ENCODE measurements around the gene NFASC. TPM values are rescaled to one million over a fixed set of nuclear protein-coding genes. Genes with fewer than 3 reads are reported as not detected.

NFASC gene
- total RNA-seq, 1 donor from 2014 or later, result 0.18 TPM

DNA sequence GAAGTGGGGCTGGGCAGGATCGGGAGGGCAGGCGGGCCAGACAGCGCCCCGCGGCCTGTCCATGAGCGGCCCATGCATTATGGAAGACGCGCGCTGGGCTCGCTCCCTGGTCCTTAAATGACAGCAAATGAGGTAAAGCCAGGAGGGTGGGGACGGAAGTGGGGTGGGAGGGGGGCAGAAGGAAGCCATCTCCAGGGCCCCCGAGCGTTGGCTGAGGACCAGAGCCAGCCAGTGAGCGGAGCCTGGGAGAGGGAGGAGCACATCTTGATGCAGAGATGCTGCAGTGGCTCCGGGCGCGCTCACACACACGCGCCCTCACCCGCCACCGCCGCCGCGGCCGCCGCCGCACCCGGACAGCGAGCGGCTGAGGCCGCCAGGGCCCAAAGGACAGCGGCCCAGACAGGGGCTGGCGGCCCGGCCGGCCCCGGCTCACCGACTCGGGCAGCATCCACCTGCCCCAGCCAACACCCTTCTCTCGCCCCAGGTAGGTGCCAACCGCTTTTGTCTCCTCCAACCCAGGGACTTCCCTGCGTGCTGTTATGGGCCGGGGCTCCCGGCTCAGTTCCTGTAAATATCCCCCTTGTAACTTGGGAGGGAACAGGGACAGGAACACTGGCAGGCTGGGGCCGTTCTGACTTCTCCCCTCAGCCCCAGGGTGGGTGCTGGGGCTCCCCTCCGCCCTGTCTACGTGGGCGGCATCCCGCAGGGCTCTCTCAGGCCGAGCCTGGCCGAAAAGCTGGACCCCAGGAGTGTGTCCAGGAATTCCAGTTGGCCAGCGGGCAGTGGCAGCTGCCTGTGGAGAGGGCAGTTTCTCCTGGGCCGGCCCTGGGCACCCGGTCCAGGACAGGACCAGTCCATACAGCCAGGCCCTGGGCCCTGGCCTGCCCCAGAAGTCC, 172.5 kb downstream of the NFASC start, which contains the start of gene CNTN2:
CNTN2 (plus strand) TSS at position 302 of the 896 bp plus-strand sequence. CDS start 9,974 bp downstream, outside the sequence.
- intact Hi-C loops (cut with micrococcal nuclease), result no loop called here

GRCh38 chr1:205043866-205044265, 173.2 kb downstream of the NFASC start:
- no peak for DNase-seq (ENCODE audit: low spot score)
- H3K4me3 Mint-ChIP-seq (ENCODE audit: low read depth), result no peak overlapping the region
- no peak overlapping the region for H3K27ac Mint-ChIP-seq
- H3K9me3 Mint-ChIP-seq, result no peaks in the 10 kb centered on the region
- H3K36me3 Mint-ChIP-seq (ENCODE audit: low read depth), result no peaks in the 10 kb centered on the region
- H3K4me1 Mint-ChIP-seq (ENCODE audit: low read depth), result no peaks in the 10 kb centered on the region
- peaks cover 46% of the 10 kb centered on the region for H3K27me3 Mint-ChIP-seq (ENCODE audit: low read depth)
- intact Hi-C loops (cut with micrococcal nuclease), result no loop called here

More for the DNA sequence above, 172.5 kb downstream of the NFASC start, which contains the start of gene CNTN2:
- DNase-seq (ENCODE audit: low spot score), result no peak
- Mint-ChIP-seq H3K36me3 (ENCODE audit: low read depth) (no peaks in the 10 kb centered on the region), H3K9me3 (no peaks in the 10 kb centered on the region), H3K4me1 (ENCODE audit: low read depth) (no peaks in the 10 kb centered on the region), H3K27ac (no peak within 1 kb of the TSS), H3K4me3 (ENCODE audit: low read depth) (no peak within 1 kb of the TSS), H3K27me3 (ENCODE audit: low read depth) (peaks cover 46% of the 10 kb centered on the region)

GRCh38 chr1:205044741-205045140, 174.1 kb downstream of the NFASC start:
- peaks cover 46% of the 10 kb centered on the region for H3K27me3 Mint-ChIP-seq (ENCODE audit: low read depth)
- H3K36me3 Mint-ChIP-seq (ENCODE audit: low read depth), result no peaks in the 10 kb centered on the region
- DNase-seq (ENCODE audit: low spot score), result no peak

DNA sequence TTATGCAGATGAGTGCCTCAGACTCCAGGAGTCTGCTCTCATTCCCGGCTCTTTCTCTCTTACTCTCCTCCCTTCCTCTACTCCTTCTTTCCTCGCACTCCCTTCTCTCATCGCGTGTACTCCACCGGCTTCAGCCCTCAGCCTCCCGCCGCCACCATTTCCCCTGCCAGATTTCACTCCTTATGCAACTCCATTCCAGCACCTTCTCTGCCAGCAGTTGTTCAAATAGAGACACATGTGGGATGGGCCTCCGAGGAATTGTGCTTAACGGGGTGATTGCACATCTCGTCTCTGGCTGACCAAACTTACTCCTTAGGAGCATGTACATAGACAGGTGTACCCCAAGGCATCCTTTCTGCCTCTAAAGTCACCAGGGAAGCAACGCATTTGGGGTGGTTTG, 174.5 kb downstream of the NFASC start:
- Mint-ChIP-seq H3K4me1 (ENCODE audit: low read depth) (no peaks in the 10 kb centered on the region), H3K27ac (no peak overlapping the region), H3K36me3 (ENCODE audit: low read depth) (no peaks in the 10 kb centered on the region), H3K27me3 (ENCODE audit: low read depth) (peaks cover 42% of the 10 kb centered on the region), H3K9me3 (no peaks in the 10 kb centered on the region), H3K4me3 (ENCODE audit: low read depth) (no peak overlapping the region)
- intact Hi-C loops (cut with micrococcal nuclease), result no loop called here
- no peak for DNase-seq (ENCODE audit: low spot score)

More at GRCh38 chr1:205044741-205045140, 174.1 kb downstream of the NFASC start:
- Mint-ChIP-seq H3K4me3 (ENCODE audit: low read depth) (no peak overlapping the region), H3K4me1 (ENCODE audit: low read depth) (no peaks in the 10 kb centered on the region), H3K9me3 (no peaks in the 10 kb centered on the region), H3K27ac (no peak overlapping the region)
- intact Hi-C loops (cut with micrococcal nuclease), result no loop called here

DNA sequence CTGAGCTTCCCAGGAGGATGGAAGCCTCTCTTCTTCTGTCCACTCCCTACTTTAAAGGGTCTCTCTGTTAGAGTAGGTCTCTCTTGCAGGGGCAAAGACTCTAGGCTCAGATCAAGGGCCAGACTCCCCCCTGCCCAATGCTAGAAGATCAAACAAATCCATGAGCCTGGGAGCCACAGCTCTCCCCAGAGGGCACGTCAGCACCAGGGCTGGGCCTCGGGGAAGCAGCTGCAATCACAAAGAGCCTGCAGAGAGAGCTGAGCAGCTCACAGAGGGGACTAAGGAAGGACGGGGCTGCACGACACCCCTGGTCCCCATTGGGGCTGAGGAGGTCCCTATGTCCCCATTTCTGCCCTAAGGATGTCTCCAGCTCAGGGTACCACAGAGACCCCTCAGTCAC, 176.2 kb downstream of the NFASC start:
- Mint-ChIP-seq H3K27me3 (ENCODE audit: low read depth) (peaks cover 33% of the 10 kb centered on the region), H3K27ac (no peak overlapping the region), H3K9me3 (no peaks in the 10 kb centered on the region), H3K36me3 (ENCODE audit: low read depth) (no peaks in the 10 kb centered on the region), H3K4me1 (ENCODE audit: low read depth) (no peaks in the 10 kb centered on the region), H3K4me3 (ENCODE audit: low read depth) (no peak overlapping the region)
- intact Hi-C loops (cut with micrococcal nuclease), result no loop called here
- DNase-seq (ENCODE audit: low spot score), result no peak

GRCh38 chr1:205047764-205048231, 177.1 kb downstream of the NFASC start:
- H3K4me3 Mint-ChIP-seq (ENCODE audit: low read depth), result no peak overlapping the region
- H3K9me3 Mint-ChIP-seq, result no peaks in the 10 kb centered on the region
- H3K4me1 Mint-ChIP-seq (ENCODE audit: low read depth), result no peaks in the 10 kb centered on the region
- no peaks in the 10 kb centered on the region for H3K36me3 Mint-ChIP-seq (ENCODE audit: low read depth)
- no peak for DNase-seq (ENCODE audit: low spot score)
- intact Hi-C loops (cut with micrococcal nuclease), result no loop called here
- peaks cover 23% of the 10 kb centered on the region for H3K27me3 Mint-ChIP-seq (ENCODE audit: low read depth)
- no peak overlapping the region for H3K27ac Mint-ChIP-seq

DNA sequence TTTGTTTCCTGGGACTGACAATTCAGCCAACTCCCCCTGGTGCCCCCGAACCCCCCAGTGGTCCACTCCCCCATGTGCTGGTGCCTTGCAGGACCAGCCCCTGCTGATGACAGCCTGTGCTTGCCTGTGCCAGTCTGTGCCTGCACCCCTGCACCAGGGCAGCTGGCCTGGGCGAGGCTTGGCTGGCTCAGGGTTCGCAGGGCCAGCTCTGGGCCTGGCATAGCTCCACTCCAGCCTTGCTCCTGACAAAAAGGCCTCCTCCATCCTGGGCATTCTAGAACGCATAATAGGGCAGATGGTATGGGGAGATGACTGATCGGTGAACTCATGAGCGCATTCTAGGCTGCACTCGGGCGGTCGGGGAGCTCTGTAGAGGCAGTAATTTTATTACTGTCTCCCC, 177.7 kb downstream of the NFASC start:
- Mint-ChIP-seq H3K4me1 (ENCODE audit: low read depth) (no peaks in the 10 kb centered on the region), H3K4me3 (ENCODE audit: low read depth) (no peak overlapping the region), H3K9me3 (no peaks in the 10 kb centered on the region), H3K27ac (no peak overlapping the region), H3K36me3 (ENCODE audit: low read depth) (no peaks in the 10 kb centered on the region), H3K27me3 (ENCODE audit: low read depth) (peaks cover 23% of the 10 kb centered on the region)
- intact Hi-C loops (cut with micrococcal nuclease), result no loop called here
- DNase-seq (ENCODE audit: low spot score), result no peak

- Mint-ChIP-seq H3K9me3 (no peaks in the 10 kb centered on the region), H3K36me3 (ENCODE audit: low read depth) (no peaks in the 10 kb centered on the region), H3K4me1 (ENCODE audit: low read depth) (no peaks in the 10 kb centered on the region), H3K4me3 (ENCODE audit: low read depth) (no peak overlapping the region), H3K27me3 (ENCODE audit: low read depth) (peaks cover 15% of the 10 kb centered on the region), H3K27ac (no peak overlapping the region)
- intact Hi-C loops (cut with micrococcal nuclease), result no loop called here
- DNase-seq (ENCODE audit: low spot score), result no peak
Measured at GRCh38 chr1:205049479-205049878, 178.8 kb downstream of the NFASC start.

GRCh38 chr1:205052690-205053089, 182.0 kb downstream of the NFASC start:
- no peaks in the 10 kb centered on the region for H3K4me1 Mint-ChIP-seq (ENCODE audit: low read depth)
- H3K27me3 Mint-ChIP-seq (ENCODE audit: low read depth), result no peaks in the 10 kb centered on the region
- H3K9me3 Mint-ChIP-seq, result no peaks in the 10 kb centered on the region
- no peak for DNase-seq (ENCODE audit: low spot score)
- no peaks in the 10 kb centered on the region for H3K36me3 Mint-ChIP-seq (ENCODE audit: low read depth)
- no peak overlapping the region for H3K27ac Mint-ChIP-seq
- H3K4me3 Mint-ChIP-seq (ENCODE audit: low read depth), result no peak overlapping the region
- intact Hi-C loops (cut with micrococcal nuclease), result no loop called here

DNA sequence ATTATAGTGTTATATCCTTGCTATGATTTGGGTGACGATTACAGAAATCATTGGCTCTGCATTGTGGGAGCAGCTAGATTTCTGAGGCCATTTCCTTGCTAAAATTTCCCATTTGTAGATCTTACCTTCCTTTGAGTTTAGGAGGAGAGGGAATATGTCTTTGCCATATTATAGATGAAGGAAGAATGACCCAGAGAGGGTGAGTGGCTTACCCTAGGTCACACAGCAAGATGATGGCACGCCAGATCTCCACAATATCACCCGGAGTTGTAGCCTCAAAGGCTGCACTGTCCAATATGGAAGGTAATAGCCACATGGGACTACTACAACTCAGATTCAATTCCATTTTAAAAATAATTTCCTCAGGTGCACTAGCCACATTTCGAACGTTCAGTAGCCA, 182.6 kb downstream of the NFASC start:
- intact Hi-C loops (cut with micrococcal nuclease), result no loop called here
- Mint-ChIP-seq H3K4me3 (ENCODE audit: low read depth) (no peak overlapping the region), H3K4me1 (ENCODE audit: low read depth) (no peaks in the 10 kb centered on the region)

DNA sequence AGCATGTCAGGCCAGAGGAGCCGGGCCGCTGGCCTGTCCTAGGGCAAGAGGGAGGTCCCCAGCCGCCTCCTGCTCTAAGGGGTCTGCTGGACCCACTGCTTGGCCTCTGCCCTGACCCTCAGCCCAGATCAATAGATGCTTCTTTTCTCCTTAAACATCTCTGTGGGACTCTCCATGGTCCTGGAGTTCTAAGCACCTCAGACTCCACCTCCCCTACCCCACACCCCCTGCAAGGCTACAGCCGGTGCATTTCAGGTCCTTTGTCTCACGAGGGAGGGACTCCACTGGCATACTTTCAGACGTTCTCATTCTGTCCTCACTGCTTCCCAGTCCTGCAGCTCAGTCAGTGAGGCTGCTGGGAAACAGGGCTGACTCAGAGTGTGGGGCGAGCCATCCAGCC, 183.4 kb downstream of the NFASC start:
- H3K36me3 Mint-ChIP-seq (ENCODE audit: low read depth), result no peaks in the 10 kb centered on the region
- no peak overlapping the region for H3K27ac Mint-ChIP-seq
- H3K27me3 Mint-ChIP-seq (ENCODE audit: low read depth), result no peaks in the 10 kb centered on the region
- no peak for DNase-seq (ENCODE audit: low spot score)
- no peaks in the 10 kb centered on the region for H3K9me3 Mint-ChIP-seq
- H3K4me1 Mint-ChIP-seq (ENCODE audit: low read depth), result no peaks in the 10 kb centered on the region
- H3K4me3 Mint-ChIP-seq (ENCODE audit: low read depth), result no peak overlapping the region
- intact Hi-C loops (cut with micrococcal nuclease), result no loop called here

More for the DNA sequence above, 182.6 kb downstream of the NFASC start:
- no peak overlapping the region for H3K27ac Mint-ChIP-seq
- no peaks in the 10 kb centered on the region for H3K9me3 Mint-ChIP-seq
- DNase-seq (ENCODE audit: low spot score), result no peak
- no peaks in the 10 kb centered on the region for H3K36me3 Mint-ChIP-seq (ENCODE audit: low read depth)
- no peaks in the 10 kb centered on the region for H3K27me3 Mint-ChIP-seq (ENCODE audit: low read depth)

DNA sequence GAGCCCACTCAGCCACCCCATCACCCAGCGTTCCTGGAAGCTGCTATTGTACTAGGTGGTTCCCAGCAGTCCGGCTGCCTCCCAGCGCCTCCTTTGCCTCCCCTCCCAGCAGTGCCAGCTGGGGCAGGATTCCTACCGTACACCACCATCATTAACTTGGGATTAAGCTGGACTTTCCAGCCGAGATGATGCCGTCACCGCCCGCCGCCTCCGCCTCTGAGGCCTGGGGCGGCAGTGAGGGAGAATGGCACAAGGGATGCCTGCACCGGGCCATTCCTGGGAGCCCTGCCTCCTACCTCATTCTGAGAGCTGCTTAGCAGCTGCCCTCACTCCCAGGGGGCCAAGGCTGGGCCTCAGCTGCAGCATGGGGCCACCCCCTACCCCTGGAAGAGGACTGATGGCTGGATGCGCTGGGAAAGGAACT, 185.5 kb downstream of the NFASC start:
- H3K36me3 Mint-ChIP-seq (ENCODE audit: low read depth), result no peaks in the 10 kb centered on the region
- H3K27ac Mint-ChIP-seq, result no peak overlapping the region
- DNase-seq (ENCODE audit: low spot score), result no peak
- H3K4me3 Mint-ChIP-seq (ENCODE audit: low read depth), result no peak overlapping the region
- intact Hi-C loops (cut with micrococcal nuclease), result no loop called here
- H3K27me3 Mint-ChIP-seq (ENCODE audit: low read depth), result no peaks in the 10 kb centered on the region
- no peaks in the 10 kb centered on the region for H3K4me1 Mint-ChIP-seq (ENCODE audit: low read depth)
- no peaks in the 10 kb centered on the region for H3K9me3 Mint-ChIP-seq

DNA sequence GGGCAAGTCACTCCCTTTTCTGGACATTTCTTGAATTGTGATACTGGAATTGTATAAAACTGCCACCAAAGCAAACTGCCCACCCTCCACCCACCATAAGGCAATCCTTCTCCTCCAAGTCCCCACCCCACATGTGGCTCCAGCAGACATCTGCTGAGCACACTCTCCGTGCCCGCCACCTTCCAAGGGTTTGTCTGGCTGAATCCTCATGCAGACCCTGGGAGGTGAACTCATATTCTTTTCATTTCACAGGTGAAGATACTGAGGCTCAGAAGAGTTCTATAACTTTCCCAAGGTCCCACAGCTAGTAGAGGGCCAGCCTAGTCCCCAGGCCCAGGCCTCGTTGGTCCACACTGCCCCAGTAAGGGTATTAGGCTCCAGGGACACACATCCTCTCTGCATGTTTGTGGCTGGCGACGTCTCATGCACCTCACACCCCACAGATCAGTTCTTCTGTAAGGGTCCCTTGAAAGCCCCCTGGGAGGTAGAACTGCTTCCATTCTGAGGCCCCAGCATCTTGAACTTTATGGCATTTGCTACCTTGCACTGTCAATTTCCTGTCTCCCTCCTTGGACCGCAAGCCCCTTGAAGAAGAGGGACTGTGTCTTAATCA, 186.4 kb downstream of the NFASC start:
- Mint-ChIP-seq H3K4me3 (ENCODE audit: low read depth) (no peak overlapping the region), H3K9me3 (no peaks in the 10 kb centered on the region), H3K36me3 (ENCODE audit: low read depth) (no peaks in the 10 kb centered on the region), H3K4me1 (ENCODE audit: low read depth) (no peaks in the 10 kb centered on the region), H3K27me3 (ENCODE audit: low read depth) (no peaks in the 10 kb centered on the region), H3K27ac (no peak overlapping the region)
- intact Hi-C loops (cut with micrococcal nuclease), result no loop called here
- DNase-seq (ENCODE audit: low spot score), result no peak

All from activated T-helper 2 cell treated with anti-CD3 and anti-CD28 coated beads, Interferon-gamma antibody, Interleukin-2, Interleukin-4, amounts not matched to agents 10 μg/mL and 5 μg/mL and 100 μg/mL, durations not matched to agents 14 hours and 24 hours and 36 hours (primary cell).